NT2/D1 (cell line): Measurements from ENCODE around the gene SORT1.

Experiments
- DNase-seq: peaks from one replicate; pipeline ENCODE4 v3.0.0-alpha.2; 2011; ENCODE audit warnings: low read depth, low spot score
- H3K27me3 ChIP-seq: 2 replicates; pipeline ENCODE4 v1.6.0; 2011; ENCODE audit warnings: mild to moderate bottlenecking; ENCODE audit not compliant: insufficient read length, insufficient read depth
- H3K36me3 ChIP-seq: 2 replicates; pipeline ENCODE4 v1.6.1; 2011; ENCODE audit warnings: mild to moderate bottlenecking, low read length, mixed read lengths; ENCODE audit not compliant: insufficient read depth, insufficient read length
- H3K4me1 ChIP-seq: 2 replicates; pipeline ENCODE4 v1.5.1; 2011; ENCODE audit not compliant: insufficient read depth, insufficient read length
- H3K4me3 ChIP-seq: 2 replicates; pipeline ENCODE4 v1.5.1; 2011; ENCODE audit warnings: low read depth; ENCODE audit not compliant: insufficient read length
- H3K9ac ChIP-seq: 2 replicates; pipeline ENCODE4 v1.6.0; 2011; ENCODE audit warnings: low read depth; ENCODE audit not compliant: insufficient read length
- H3K9me3 ChIP-seq: 2 replicates; pipeline ENCODE4 v1.5.1; 2011; ENCODE audit warnings: mild to moderate bottlenecking, low read length; ENCODE audit not compliant: insufficient read depth
- SUZ12 ChIP-seq: IDR thresholded peaks from 2 replicates; pipeline ENCODE4 v1.6.1; 2011; ENCODE audit not compliant: insufficient read length, insufficient read depth; ENCODE audit errors: extremely low read depth
- YY1 ChIP-seq: IDR thresholded peaks from 2 replicates; pipeline ENCODE4 v1.6.1; 2011; ENCODE audit not compliant: insufficient read length, insufficient read depth
- ZNF274 ChIP-seq: IDR thresholded peaks from 2 replicates; pipeline ENCODE4 v1.6.1; 2011; ENCODE audit warnings: mild to moderate bottlenecking, low read depth, low read length

The SORT1 gene

DNA sequence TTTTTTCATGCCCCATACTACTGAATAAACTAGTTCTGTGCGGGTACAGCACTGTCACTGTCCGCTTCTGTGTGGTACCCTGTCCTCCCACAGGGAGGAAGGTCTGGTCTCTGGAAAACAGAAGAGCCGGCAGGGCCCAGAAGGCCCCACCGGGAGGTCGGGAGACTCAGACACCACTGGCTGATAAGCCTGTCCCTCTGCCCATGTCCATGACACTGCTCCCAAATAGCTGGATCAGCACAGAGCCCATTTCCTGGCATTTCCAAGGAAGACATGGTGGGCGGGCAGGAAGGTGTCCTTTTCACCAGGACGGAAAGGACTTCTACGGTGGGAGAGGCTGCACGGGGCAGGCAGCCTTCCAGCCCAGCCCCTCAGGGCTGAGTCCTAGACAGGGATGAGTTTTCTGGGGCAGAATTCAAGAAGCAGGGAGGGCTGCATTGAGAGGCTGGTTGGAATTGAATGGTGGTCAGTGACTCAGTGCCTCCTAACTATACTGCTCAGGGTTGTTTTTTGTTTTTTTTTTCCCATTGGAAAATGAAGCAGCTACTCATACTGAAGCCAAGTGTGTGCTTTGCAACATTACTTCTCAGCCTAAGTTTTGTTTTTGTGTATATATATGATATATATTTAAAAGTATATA, 121.9 kb downstream of the SORT1 start:
- Histone ChIP-seq H3K4me1 (peaks cover 24% of the 10 kb centered on the region), H3K4me3 (no peak overlapping the region), H3K9ac (peak overlapping the region; percentile 61), H3K27me3 (no peaks in the 10 kb centered on the region), H3K9me3 (no peaks in the 10 kb centered on the region), H3K36me3 (peaks cover 62% of the 10 kb centered on the region)
- no peak for TF ChIP-seq SUZ12
- TF ChIP-seq YY1 = no peak
- TF ChIP-seq ZNF274 = no peak
- DNase-seq = no peak

DNA sequence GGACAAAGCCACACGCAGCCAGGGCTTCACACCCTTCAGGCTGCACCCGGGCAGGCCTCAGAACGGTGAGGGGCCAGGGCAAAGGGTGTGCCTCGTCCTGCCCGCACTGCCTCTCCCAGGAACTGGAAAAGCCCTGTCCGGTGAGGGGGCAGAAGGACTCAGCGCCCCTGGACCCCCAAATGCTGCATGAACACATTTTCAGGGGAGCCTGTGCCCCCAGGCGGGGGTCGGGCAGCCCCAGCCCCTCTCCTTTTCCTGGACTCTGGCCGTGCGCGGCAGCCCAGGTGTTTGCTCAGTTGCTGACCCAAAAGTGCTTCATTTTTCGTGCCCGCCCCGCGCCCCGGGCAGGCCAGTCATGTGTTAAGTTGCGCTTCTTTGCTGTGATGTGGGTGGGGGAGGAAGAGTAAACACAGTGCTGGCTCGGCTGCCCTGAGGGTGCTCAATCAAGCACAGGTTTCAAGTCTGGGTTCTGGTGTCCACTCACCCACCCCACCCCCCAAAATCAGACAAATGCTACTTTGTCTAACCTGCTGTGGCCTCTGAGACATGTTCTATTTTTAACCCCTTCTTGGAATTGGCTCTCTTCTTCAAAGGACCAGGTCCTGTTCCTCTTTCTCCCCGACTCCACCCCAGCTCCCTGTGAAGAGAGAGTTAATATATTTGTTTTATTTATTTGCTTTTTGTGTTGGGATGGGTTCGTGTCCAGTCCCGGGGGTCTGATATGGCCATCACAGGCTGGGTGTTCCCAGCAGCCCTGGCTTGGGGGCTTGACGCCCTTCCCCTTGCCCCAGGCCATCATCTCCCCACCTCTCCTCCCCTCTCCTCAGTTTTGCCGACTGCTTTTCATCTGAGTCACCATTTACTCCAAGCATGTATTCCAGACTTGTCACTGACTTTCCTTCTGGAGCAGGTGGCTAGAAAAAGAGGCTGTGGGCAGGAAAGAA, 122.9 kb downstream of the SORT1 start:
- H3K4me1 ChIP-seq = peaks cover 24% of the 10 kb centered on the region
- H3K9me3 ChIP-seq = no peaks in the 10 kb centered on the region
- peak overlapping the region; percentile 62 for H3K9ac ChIP-seq
- no peak for DNase-seq
- no peaks in the 10 kb centered on the region for H3K27me3 ChIP-seq
- H3K4me3 ChIP-seq = peak overlapping the region; percentile 5
- no peak for TF ChIP-seq ZNF274
- no peak for TF ChIP-seq SUZ12
- TF ChIP-seq YY1 = no peak
- H3K36me3 ChIP-seq = peaks cover 62% of the 10 kb centered on the region

DNA sequence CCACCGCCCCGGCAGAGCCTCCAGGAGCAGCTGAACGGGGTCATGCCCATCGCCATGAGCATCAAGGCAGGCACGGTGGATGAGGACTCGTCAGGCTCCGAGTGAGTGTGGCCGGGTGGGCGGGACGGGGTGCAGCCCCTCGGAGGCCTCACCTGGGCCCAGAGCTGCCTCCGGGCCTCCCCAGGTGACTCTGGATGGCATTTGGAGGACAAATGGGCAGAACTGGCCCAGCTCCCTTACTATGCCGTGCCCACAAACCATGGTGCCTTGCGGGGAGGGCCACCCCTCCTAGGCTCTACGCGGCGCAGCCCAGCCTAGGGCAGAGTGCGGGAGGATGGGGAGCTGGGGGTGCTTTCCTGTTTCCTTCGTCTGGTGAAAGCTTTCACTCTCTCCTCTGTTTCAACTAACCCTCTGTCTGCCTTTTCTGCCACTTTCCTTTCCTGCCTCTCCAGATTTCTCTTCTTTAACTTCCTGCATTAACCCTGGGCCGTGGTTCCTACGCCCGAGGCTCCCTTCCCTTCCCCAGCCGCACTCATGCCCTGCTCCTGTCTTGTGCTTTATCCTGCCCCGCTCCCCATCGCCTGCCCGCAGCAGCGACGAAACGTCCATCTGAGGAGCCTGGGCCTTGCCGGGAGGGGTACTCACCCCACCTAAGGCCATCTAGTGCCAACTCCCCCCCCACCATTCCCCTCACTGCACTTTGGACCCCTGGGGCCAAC, 124.0 kb downstream of the SORT1 start:
- H3K9ac ChIP-seq = peak overlapping the region; percentile 62
- TF ChIP-seq YY1 (no peak), ZNF274 (no peak), SUZ12 (no peak)
- H3K4me3 ChIP-seq = no peak overlapping the region
- peaks cover 65% of the 10 kb centered on the region for H3K36me3 ChIP-seq
- H3K9me3 ChIP-seq = no peaks in the 10 kb centered on the region
- peaks cover 24% of the 10 kb centered on the region for H3K4me1 ChIP-seq
- H3K27me3 ChIP-seq = no peaks in the 10 kb centered on the region
- no peak for DNase-seq

DNA sequence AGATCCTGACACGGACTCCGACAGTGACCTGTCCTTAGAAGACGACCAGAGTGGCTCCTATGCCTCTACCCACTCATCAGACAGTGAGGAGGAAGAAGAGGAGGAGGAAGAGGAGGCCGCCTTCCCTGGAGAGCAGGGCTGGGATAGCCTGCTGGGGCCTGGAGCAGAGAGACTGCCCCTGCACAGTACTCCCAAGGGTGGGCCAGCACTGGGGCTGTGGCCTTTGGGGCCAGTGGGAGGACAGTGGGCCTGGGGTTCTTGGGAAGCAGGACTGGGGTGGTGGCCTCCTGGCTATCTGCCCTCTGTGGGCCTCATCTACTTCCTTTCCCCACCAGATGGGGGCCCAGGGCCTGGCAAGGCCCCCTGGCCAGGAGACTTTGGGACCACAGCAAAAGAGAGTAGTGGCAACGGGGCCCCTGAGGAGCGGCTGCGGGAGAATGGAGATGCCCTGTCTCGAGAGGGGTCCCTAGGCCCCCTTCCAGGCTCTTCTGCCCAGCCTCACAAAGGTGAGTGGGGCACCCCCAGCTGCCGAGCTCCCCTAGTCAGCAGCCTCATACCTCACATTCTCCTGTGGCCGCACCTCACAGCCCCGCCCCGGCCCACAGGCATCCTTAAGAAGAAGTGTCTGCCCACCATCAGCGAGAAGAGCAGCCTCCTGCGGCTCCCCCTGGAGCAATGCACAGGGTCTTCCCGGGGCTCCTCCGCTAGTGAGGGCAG, 124.7 kb downstream of the SORT1 start:
- Histone ChIP-seq H3K9me3 (no peaks in the 10 kb centered on the region; the same call in 1 of the 2 replicates), H3K36me3 (peaks cover 65% of the 10 kb centered on the region), H3K9ac (peak overlapping the region; percentile 9), H3K4me1 (peaks cover 24% of the 10 kb centered on the region), H3K4me3 (no peak overlapping the region), H3K27me3 (no peaks in the 10 kb centered on the region)
- TF ChIP-seq SUZ12 (no peak), ZNF274 (no peak), YY1 (no peak)
- no peak for DNase-seq

DNA sequence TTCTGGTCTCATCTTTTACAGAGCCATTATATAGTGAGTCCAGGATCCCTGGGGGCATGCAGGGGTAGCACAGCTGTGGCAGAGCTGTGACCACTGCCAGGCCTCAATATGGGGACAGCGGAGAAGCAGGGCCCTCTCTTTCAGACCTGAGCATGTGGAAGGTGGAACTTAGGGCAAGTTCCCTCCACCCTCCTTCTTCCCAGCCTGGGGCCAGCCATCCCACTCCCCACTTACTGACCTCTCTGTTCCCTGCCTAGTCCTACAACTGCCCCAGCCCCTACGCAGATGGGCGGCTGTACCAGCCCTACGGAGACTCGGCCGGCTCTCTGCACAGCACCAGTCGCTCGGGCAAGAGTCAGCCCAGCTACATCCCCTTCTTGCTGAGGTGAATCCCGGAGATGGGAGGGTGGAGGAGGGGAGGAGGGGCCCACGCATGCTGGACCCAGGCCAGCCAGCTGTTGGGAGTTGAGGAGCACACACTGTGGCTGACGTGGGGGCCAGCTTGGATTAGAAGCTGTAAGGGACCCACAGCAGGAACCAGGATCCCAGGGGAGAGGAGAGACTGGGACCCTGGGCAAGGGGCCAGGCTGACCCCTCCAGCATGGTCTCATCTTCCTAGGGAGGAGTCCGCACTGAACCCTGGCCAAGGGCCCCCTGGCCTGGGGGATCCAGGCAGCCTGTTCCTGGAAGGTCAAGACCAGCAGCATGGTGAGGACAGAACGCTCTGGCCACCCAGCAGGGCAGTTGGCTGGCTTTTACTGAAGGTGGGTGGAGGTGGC, 125.5 kb downstream of the SORT1 start:
- TF ChIP-seq YY1 (no peak), SUZ12 (no peak)
- Histone ChIP-seq H3K4me3 (no peak overlapping the region), H3K27me3 (no peaks in the 10 kb centered on the region)

DNA sequence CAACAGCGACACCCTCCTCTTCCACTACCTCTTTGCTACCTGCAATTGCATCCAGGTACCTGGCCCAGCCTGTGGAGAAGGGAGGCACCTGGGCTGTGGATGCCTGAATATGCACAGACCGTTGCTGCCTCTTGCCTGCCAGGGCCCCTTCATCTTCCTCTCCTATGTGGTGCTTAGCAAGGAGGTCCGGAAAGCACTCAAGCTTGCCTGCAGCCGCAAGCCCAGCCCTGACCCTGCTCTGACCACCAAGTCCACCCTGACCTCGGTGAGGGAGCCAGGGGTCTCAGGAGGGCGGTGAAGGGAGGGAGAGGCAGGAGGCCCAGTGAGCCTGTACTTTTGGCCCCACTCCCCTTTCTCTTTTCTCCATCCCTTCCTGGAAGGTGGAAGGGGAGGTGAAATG, 126.3 kb downstream of the SORT1 start:
- Histone ChIP-seq H3K9me3 (no peaks in the 10 kb centered on the region; the same call in 1 of the 2 replicates), H3K4me3 (no peak overlapping the region), H3K36me3 (peaks cover 69% of the 10 kb centered on the region), H3K9ac (no peak overlapping the region), H3K4me1 (peaks cover 24% of the 10 kb centered on the region), H3K27me3 (no peaks in the 10 kb centered on the region)
- TF ChIP-seq SUZ12 = no peak
- TF ChIP-seq YY1 = no peak
- TF ChIP-seq ZNF274 = no peak
- no peak for DNase-seq

More for the DNA sequence above, 125.5 kb downstream of the SORT1 start:
- H3K9ac ChIP-seq = peak overlapping the region; percentile 9
- H3K9me3 ChIP-seq = no peaks in the 10 kb centered on the region; the same call in 1 of the 2 replicates
- H3K36me3 ChIP-seq = peaks cover 65% of the 10 kb centered on the region
- peaks cover 24% of the 10 kb centered on the region for H3K4me1 ChIP-seq
- no peak for DNase-seq
